ENCODE measurements around the gene TMEM175.

TMEM175 gene

DNA sequence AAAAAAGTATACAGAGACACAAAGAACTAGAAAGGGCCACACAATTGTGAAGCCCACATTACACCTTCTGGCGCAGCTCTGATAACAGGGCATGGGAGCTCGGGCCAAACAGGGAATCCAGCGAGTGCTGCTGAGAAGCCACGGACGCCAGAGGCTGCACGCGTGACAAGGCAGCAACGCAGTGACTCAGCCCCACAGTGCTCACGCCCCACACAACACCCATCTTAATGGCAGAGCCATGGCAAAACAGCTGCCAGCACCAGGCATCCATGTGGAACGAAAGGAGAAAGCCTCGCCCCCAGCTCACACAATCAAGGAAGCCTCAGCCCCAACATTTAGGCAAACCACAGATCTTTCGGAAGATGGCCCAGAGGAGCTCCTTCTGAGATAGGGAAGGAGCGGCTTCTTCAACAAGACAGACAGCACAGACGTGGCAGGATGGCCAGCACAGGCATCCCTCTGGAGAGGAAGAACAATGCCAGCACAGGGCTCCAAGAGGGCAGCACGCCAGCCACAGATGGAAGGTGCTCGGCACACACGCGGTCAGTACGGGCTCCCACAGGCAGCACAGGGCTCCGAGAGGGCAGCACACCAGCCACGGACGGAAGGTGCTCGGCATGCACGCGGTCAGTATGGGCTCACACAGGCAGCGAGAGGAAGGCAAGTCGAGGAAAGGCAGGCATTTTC is 33.2 kb upstream of the TMEM175 start:
- no peak for DNase-seq (ENCODE audit: low spot score)

DNA sequence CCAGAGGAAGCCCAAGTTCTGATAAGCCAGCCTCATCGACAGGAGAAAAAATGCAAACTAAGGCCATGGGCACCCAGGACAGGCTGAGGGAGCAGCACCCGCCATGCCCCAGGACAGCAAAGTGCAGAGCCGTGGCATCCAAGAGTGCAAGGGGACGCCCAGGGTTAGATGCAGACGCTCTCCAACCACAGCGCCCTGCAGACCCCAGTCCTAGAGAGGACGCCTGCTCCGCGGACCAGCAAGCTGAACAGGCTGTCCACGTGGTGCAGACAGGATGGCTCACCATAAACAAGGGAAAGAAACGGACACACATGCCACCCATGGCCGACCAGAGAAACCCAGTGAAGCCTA is 32.7 kb upstream of the TMEM175 start:
- DNase-seq (ENCODE audit: low spot score) = no peak

DNA sequence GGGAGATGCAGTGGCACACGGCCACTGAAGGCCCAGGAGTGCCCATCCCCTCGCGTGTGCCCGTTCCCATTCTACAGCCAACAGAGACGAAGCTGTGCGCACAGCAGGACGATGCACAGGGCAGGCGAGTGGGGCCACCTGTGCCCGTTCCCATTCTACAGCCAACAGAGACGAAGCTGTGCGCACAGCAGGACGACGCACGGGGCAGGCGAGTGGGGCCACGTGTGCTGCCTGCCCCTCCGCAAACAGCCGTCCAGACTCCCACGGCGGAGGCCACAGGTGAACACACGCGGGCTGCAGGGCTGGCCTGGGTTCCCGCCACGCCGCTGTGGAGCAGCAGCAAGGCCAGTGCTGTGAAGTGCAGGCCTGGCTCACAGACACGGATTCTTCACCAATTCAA is 32.2 kb upstream of the TMEM175 start:
- no peak for DNase-seq (ENCODE audit: low spot score)

DNA sequence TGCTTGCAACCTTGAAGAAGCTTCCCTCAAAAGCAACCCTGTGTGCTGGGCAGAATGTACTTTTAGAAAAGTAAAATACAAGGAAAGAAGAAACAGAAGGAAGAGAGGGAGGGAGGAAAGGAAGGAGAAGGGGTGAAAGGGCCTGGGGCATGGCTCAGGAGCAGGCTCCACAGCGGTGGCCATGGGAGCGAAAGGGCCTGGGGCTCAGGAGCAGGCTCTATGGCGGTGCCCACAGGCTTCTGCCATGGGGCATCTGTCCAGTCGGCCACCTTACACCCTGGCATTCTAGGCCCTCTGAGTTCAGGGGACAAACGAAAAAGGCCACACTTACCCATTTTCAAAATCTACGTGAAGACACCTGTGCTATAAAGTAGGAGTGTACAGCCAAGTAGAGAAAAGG is 31.5 kb upstream of the TMEM175 start:
- DNase-seq (ENCODE audit: low spot score) = no peak

DNA sequence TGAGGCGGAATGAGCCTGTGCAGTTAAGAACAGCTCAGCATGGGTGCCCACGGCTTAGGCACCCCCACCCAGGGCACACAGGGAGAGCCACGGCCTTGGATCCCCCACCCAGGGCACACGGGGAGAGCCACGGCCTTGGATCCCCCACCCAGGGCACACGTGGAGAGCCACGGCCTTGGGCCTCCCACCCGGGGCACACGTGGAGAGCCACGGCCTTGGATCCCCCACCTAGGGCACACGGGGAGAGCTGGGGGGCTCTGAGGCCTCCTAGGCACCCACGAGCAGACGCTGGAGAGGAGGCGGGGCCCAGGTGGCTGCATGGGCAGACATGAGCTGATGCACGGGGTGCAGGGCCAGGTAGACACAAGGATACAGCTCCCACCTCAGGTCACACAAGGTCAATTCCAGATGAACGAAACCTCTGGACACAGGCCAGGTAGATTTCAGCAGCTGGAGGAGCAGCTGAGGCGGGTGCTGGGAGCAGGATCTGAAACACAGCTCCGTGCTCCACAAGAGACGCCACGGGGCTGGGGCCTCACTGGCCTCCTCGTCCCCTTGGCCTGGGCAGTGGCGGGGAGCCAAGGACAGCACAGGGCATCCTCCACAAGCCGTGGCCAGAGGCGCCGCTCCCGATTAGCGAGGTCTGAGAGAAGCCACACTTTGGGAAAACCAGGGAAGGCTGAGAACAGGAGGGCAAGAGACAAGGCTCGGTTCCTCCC is 30.9 kb upstream of the TMEM175 start:
- no peak for DNase-seq (ENCODE audit: low spot score)

DNA sequence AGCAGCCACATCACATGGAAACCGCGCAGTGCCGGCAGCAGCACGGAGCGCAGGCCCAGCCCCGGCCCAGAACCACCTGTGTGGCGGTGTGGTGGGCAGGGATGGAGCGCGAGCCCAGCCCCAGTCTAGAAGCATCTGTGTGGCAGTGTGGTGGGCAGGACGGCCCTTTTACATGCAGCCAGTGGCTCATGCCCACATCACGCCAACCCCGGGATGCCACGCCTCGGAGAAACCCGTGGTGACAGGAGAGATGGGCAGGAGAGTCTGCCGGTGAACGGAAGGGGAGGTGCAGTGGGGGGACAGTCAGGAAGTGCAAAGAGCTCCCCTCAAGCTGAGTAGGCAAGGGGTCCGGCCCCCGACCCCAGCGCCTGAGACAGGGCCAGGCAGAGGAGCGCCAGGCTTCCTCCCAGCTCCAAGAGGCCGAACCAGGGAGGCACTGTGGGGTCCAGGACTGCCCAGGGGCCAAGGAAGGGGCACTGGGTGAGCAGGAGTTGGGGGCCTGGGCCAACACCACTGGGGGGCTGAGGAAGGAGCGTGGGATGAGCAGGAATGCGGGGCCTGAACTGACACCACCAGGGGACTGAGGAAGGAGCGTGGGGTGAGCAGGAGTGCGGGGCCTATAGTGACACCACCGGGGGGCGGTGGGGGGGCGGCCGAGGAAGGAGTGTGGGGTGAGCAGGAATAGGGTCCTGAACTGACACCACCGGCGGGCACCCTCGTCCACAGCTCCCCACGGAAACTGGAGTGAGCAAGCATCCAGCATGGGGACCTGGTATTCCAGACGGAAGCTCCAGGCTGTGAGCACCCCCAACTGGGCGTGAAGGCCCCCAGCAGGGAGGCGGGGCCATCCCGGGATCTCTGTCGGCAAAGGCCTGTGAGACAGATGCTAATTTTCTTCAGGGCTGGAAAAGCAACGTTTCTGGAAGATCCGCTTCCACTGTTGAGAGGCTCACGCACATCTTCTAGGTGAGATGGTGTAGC is 28.9 kb upstream of the TMEM175 start:
- DNase-seq (ENCODE audit: low spot score) = no peak

DNA sequence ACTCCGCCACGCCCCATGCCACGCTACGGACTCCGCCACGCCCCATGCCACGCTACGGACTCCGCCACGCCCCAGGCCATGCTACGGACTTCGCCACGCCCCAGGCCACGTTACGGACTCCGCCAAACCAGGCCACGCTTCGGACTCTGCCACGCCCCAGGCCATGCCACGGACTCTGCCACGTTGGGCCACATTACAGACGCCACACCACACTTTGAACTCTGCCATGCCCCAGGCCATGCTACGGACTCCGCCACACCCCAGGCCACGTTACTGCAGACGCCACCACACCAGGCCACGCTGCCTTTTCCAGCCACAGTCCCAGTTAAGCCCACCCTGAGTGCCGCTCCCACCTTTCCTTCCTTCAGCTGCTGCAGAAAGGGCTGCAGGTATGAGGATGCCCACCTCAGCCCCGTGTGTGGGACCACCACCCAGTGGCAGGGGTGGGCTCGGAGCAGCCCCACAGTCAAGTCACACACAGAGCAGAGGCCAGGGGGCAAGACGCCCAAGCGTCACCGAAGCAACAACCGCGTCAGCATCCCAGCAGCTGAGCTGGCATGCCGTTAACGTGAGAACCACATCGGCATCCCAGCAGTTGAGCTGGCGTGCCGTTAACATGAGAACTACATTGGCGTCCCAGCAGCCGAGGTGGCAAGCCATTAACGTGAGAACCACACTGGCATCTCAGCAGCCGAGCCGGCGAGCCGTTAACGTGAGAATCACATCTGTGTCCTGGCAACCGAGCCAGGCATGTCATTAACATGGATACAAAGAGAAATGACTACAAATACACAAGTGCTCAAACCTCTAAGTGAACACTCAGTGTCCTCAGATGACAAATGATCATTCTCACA is 26.5 kb upstream of the TMEM175 start:
- DNase-seq (ENCODE audit: low spot score) = no peak

DNA sequence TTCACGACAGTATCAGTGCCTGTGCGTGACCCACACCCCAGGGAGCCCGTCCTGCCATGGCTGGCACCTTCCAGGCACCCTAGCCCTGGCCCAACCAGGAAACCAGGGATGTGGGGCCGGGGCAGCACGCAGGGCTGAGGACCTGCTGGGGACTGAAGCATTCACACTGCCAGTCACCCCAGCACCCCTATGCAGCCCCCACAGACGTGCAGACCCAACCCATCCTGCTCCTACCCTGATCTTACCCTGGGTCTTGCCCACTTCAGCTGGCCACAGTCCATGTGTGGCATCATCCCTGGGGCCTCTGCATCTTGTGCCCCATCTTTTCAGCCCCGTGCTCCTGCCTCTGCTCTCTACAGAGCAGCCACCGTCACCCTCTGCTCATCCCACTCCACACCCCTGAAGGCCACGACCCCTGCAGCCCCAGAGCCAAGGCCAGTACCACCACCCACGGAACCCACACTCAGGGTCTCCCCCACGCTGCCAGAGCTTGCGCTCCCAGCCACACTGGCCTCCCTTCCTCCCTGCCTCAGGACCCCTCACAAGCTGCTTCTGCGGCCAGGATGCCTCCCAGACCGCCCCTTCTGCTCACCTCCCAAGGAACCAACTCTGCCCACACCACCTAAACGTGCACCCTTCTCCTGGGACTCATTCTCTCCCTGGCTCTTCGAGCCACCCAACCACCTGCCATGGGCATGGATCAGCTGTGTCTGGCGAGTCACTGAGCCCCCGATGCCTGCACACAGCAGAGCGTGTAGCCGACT is 25.7 kb upstream of the TMEM175 start:
- DNase-seq (ENCODE audit: low spot score) = no peak

DNA sequence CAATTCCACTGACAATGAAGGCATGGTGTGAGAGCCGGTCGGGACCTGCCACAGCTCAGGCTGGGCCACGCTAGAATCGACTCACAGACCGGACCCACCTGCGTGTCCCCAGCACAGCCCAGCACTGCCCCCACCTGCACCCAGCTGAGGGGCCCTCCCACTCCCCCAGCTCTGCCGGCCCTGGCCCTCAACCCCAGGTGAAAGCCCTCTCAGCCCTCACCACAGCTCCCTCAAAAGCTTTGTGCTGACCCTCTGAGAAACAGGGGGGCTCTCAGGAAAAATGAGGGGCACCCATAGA is 25.2 kb upstream of the TMEM175 start:
- no peak for DNase-seq (ENCODE audit: low spot score)

DNA sequence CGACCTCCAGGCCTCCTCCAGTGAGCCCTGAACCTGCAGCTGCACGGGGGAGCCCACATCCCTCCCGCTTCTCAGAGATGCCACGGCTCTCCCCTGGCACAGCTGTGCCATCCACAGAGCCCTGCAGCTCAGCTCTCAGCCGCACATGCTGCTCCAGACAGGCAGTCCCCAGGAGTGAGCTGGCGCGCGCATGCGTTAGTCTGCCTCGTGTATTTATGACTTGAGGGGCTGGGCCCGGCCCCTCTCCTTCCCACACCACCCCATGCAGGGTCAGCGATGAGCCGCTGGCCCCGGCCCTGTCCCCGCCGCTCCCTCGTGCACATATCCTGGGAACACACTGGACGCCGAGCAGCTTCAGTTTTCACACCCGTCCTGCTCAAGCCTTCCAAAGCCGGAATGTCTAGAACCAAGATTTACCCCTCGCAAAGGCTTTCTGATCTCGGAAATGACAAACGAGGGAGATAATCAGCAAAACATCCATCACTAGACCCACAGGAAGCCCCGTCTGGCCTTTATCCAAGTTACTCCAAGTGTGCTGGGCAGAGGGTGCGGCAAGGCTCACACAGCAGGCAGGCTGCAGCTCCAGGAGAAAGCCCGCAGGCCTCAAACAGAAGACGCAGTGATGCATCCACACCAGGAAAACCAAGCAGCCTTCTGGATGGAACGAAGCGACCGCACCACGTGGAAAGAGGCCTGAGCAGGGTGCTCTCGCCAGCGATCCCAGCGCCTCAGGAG is 24.4 kb upstream of the TMEM175 start:
- no peak for DNase-seq (ENCODE audit: low spot score)

DNA sequence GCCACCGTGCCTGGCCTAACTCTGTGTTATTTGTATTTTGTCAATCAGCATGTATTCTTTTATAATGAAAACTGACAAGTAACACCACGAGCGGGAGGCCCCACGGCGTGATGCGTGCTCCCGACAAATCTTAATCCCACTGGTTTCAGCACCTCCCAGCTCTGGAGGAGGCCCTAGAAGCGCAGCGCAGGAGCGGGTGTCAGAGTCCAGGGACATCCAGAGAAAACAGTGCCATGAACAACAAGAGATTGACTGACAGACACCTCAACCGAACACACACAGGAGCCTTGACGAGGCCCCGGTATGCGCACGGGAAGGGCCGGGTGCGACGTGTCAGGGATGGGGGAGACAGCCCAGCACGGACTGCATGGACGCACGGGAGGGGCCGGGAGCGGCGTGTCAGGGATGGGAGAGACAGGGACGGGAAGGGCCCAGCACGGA is 23.1 kb upstream of the TMEM175 start:
- DNase-seq (ENCODE audit: low spot score) = no peak

DNA sequence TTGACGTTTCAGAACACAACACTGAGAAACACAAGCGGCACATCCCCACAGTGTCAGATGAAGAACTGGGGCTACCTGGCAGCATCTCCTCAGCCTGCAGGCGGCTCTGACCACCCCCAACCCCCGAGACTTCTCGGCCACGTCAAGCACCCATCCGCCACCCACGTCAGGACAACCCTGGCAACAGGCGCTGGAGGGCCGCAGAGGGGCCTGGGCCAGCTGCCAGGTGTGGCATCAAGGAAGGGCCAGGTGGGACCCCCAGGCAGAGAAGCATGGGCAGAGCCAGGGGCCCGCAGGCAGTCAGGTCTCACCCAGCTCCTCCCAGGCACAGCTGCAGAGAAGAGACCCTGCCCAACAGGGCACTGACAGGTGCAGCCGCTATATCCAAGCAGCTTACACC is 22.4 kb upstream of the TMEM175 start:
- no peak for DNase-seq (ENCODE audit: low spot score)

DNA sequence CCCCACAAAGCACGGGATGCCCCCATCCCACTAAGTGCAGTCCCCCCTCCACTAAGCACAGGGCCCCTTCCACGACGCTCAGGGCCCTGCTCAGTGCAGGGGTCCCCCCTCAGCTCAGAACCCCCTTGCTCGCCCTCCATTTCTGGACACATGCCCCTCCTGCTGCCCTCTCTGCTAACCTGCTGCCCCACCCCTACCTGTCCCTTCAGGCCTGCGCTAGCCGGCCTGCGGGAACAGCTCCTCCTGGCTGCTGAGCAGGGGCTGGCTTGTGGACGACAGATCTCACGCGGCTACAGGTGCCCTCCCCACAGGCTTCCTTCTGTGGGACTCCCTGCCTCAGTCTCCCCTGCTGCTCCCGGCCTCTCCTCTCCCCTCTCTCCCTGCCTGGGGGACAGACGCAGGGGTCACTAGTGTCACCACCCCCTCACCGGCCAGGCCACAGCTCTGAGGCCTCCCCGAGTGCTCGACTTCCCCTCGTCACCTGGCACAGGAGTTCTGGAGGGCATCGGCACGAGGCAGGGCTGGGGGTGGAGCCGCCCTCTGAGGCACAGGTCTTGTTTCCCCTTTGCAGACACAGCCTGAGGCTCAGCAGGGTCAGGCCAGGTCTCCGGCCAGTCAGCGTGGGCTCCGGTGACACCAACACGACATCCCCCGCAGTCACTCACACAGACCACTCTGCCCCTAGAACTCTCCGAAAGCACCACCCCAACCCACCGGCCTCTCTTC is 21.7 kb upstream of the TMEM175 start:
- no peak for DNase-seq (ENCODE audit: low spot score)

DNA sequence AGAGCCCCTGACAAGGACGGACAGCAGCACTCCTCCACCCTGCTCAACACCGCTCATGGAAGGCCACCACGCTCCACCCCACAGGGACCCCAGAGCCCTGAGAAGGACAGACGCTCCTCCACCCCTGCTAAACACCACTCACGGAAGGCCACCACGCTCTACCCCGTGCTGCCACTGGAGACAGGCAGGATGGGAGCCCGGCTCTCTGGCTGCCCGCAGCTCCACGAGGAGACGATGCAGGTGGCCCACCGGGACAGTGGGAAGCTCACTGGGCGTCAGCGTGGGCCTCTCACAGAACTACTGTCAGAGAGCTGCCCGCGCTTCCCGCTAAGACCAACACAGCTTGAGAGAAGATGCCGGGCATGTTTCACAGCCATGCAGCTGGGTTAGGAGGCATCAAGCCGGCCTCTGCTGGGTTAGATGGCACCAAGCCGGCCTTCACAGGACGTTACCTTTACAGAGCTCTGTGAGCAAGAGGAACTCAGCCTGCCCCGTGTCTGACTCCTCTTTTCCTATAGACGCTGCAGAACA is 21.0 kb upstream of the TMEM175 start:
- DNase-seq (ENCODE audit: low spot score) = no peak

DNA sequence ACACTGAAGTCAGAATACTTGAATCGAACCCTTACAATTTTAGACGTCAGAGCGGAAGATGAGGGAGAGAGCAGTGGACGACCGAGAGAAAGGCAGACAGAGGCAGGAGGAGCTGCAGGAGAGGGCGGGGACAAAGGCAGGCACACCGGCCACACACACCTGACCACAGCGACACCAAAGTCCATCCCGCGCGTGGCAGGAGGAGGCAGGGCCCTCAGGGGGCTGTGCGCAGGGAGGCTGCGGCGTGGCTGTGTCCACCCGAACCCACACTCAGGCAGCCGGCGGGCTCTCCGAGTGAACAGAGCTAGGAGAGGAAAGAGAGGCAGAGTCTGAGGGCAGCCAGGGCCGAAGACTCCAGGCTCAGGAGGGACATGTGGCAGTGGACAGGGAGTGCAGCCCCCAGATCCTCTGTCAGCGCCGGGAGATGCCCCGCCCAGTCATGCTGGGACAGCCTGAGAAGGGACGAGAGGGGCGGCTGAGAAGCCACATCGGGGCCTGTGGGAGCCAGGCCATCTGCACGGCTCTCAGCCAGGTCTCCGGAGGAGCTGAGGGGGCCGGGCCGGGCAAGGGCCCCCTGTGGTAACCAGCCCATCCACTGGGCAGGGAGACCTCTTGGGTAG is 20.3 kb upstream of the TMEM175 start:
- no peak for DNase-seq (ENCODE audit: low spot score)

DNA sequence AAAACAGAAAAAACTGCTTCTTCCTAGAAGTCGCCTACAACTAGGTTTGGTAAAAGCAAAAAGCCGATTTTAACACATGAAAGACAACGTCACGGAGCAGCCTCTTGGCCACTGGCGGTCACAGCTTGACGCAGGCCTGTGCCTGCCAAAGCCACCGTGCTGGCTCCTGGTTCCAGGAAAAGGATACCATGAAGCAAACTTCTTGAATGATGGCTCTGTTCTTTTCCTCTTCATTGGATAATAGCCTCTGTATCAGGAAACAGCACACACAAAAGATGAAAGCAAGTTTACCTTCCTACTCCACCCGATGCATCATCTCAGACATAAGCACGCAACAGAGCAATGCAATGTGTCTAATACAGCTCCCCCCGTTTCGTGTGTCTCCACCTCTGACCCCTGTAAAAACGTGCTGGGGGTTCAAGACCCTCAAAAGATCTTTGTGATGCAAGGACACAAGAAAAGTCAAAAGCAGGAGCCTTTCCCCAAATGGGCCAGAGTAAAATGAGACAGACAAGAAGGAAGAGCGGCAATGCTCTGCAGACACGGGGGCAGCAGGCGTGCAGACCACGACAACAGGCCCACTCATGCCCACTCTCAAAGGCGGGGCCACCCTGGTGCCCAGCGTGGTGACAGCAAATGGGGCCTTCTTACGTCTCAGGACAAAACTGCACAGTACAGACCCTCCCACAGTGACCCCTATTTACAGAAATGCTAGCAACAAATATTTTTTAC is 19.5 kb upstream of the TMEM175 start:
- DNase-seq (ENCODE audit: low spot score) = no peak

DNA sequence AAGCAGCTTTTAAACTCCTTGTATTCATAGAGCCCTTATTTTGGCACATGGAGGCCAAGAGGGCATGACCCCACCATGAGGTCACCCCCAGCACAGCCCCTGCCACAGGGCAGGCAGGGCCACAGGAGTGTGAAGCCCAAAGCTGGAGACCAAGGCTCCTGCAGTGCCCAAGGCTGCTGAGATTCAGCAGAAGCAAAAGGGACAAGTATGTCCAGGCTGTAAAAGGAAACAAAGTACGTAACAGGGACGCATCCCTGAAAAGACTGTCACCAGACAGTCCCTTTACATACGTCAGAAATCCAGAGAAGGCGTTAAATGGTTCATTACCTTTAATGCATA is 19.0 kb upstream of the TMEM175 start:
- DNase-seq (ENCODE audit: low spot score) = no peak

DNA sequence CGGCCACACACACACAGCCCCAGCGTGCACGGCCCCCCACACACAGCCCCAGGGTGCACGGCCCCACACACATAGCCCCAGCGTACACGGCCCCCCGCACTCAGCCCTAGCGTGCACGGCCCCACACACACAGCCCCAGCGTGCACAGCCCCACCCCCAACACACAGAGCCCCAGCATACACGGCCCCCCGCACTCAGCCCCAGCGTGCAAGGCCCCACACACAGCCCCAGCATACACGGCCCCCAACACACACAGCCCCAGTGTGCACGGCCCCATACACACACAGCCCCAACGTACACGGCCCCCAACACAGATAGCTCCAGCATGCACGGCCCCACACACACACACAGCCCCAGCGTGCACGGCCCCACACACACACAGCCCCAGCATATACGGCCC is 17.7 kb upstream of the TMEM175 start:
- DNase-seq (ENCODE audit: low spot score) = no peak

DNA sequence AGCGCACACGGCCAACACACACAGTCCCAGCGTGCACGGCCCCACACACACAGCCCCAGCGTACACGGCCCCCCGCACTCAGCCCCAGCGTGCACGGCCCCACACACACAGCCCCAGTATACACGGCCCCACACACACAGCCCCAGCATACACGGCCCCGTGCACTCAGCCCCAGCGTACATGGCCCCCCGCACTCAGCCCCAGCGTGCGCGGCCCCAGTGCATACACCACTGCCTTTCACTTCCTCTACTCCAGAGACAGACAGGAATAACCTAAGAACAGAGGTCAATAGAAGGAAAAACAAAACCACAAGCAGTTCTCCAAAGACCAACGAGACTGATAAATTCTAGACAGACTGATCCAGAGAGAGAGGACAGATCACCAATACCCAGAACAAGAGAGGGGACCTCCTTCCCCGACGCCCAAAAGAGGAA is 17.2 kb upstream of the TMEM175 start:
- DNase-seq (ENCODE audit: low spot score) = no peak

Measured in germinal center (tissue), 1 donor.